PC-9 (cell line): ENCODE results near the gene KLK3. TPM values are rescaled to one million over a fixed set of nuclear protein-coding genes. Genes with fewer than 3 reads are reported as not detected.
A peak's percentile ranks its signal among the peaks of the same experiment; 100 is the strongest.

ENCODE experiments used
- BruUV-seq: library from RNA; stranded (reverse); fragments of 400-500 nt; replicated peaks from 2 replicates; lab custom pipeline; 2021; lab: Mats Ljungman, UMichigan
- CTCF ChIA-PET: fragments of 300-600 bp; sonication (Branson Sonifier 250); formaldehyde crosslinking; loops from one replicate; lab custom pipeline; 2022; ENCODE audit warnings: antibody characterized with exemption; lab: Charles Lee
- POLR2A ChIA-PET: fragments of 300-600 bp; sonication (Branson Sonifier 250); formaldehyde crosslinking; loops from one replicate; lab custom pipeline; 2022; ENCODE audit warnings: antibody characterized with exemption; ENCODE audit not compliant: unreplicated experiment; lab: Charles Lee
- DNase-seq, 2 experiments: peaks; one replicate each; pipeline versions ENCODE4 v3.0.0 to v3.0.0-alpha.2; 2015 to 2022; ENCODE audit warnings: mixed read lengths in 1 of 2
- H2AFZ ChIP-seq: fragments of 200-600 bp; sonication (generic); 2 replicates; pipeline ENCODE4 v1.8.1; 2017; ENCODE audit warnings: antibody characterized with exemption
- H3F3A ChIP-seq: fragments of 200-600 bp; sonication (generic); 2 replicates; pipeline ENCODE4 v1.8.1; 2017; ENCODE audit warnings: antibody characterized with exemption, mild to moderate bottlenecking, low read depth; ENCODE audit not compliant: insufficient read depth
- H3K27ac ChIP-seq: fragments of 200-600 bp; sonication (generic); 2 replicates; pipeline ENCODE4 v1.6.1; 2016; ENCODE audit warnings: mixed run types
- H3K27me3 ChIP-seq: fragments of 200-600 bp; sonication (generic); 2 replicates; pipeline ENCODE4 v1.6.1; 2016; ENCODE audit warnings: low read depth, mixed run types; ENCODE audit not compliant: insufficient read depth
- H3K36me3 ChIP-seq: fragments of 200-600 bp; sonication (generic); 2 replicates; pipeline ENCODE4 v1.6.1; 2016; ENCODE audit warnings: low read depth, mixed run types
- H3K4me1 ChIP-seq: fragments of 200-600 bp; sonication (generic); replicated peaks from 2 replicates; pipeline ENCODE4 v1.6.1; 2016; ENCODE audit warnings: mixed run types; ENCODE audit not compliant: insufficient read depth
- H3K4me2 ChIP-seq: fragments of 200-600 bp; sonication (generic); 2 replicates; pipeline ENCODE4 v1.6.1; 2017; ENCODE audit warnings: mixed run types
- H3K4me3 ChIP-seq: fragments of 200-600 bp; sonication (generic); 2 replicates; pipeline ENCODE4 v1.6.1; 2016; ENCODE audit warnings: mixed run types
- H3K79me2 ChIP-seq: fragments of 200-600 bp; sonication (generic); 2 replicates; pipeline ENCODE4 v1.6.1; 2017; ENCODE audit warnings: low read depth, mixed run types
- H3K9me2 ChIP-seq: fragments of 200-600 bp; sonication (generic); 2 replicates; pipeline ENCODE4 v1.8.1; 2017; ENCODE audit warnings: mild to moderate bottlenecking; ENCODE audit not compliant: insufficient read depth
- H3K9me3 ChIP-seq: fragments of 200-600 bp; sonication (generic); 2 replicates; pipeline ENCODE4 v1.8.1; 2016; ENCODE audit warnings: low read depth; ENCODE audit not compliant: insufficient read depth
- H4K20me1 ChIP-seq: fragments of 200-600 bp; sonication (generic); 2 replicates; pipeline ENCODE4 v1.8.1; 2017; ENCODE audit not compliant: insufficient read depth
- CTCF ChIP-seq: fragments of 200-600 bp; sonication (generic); conservative IDR thresholded peaks from 2 replicates; pipeline ENCODE4 v1.6.1; 2017; ENCODE audit warnings: mixed run types, antibody characterized with exemption, mild to moderate bottlenecking, moderate library complexity
- EZH2 ChIP-seq: fragments of 200-600 bp; sonication (generic); IDR thresholded peaks from 2 replicates; pipeline ENCODE4 v1.8.0; 2017; ENCODE audit warnings: antibody characterized with exemption, low read depth
- intact Hi-C: fragments of 100-400 bp; cut with micrococcal nuclease; formaldehyde crosslinking; loops from one replicate; pipeline ENCODE4 v1.10.0; 2022; ENCODE audit not compliant: unreplicated experiment
- total RNA-seq: library from RNA; stranded (reverse); gene quantifications from 2 replicates; pipeline ENCODE4 v1.2.3, GENCODE V29; 2021

The KLK3 gene
- total RNA-seq, 1 experiment from 2014 or later: not detected

- no peaks in the 10 kb centered on the region for H3K4me1 ChIP-seq
- BruUV-seq: no TSS peak
- no peak overlapping the region for H3K27ac ChIP-seq
- H4K20me1 ChIP-seq: no peaks in the 10 kb centered on the region
- H3K4me3 ChIP-seq: no peak overlapping the region
- H3K4me2 ChIP-seq: peak overlapping the region; percentile 36; the same call in 1 of the 2 replicates
- no peaks in the 10 kb centered on the region for H3K36me3 ChIP-seq
- DNase-seq: no peak
- no peaks in the 10 kb centered on the region for H3F3A ChIP-seq
- POLR2A ChIA-PET: no interaction called here
- no peaks in the 10 kb centered on the region for H3K79me2 ChIP-seq
- intact Hi-C loops: no loop called here
- no peaks in the 10 kb centered on the region for H3K9me3 ChIP-seq
- no peaks in the 10 kb centered on the region for H3K9me2 ChIP-seq
- H2AFZ ChIP-seq: no peak overlapping the region
- TF ChIP-seq CTCF (no peak), EZH2 (peak; percentile 80; the same call in 1 of the 2 replicates)
- CTCF ChIA-PET: no interaction called here
- peaks cover 98% of the 10 kb centered on the region for H3K27me3 ChIP-seq
Measured at GRCh38 chr19:50820086-50820485, 34.6 kb upstream of the KLK3 start.

- H3K4me1 ChIP-seq: no peaks in the 10 kb centered on the region
- H3K79me2 ChIP-seq: no peaks in the 10 kb centered on the region
- H3K4me2 ChIP-seq: peak overlapping the region; percentile 36
- no peaks in the 10 kb centered on the region for H3K9me2 ChIP-seq
- DNase-seq: no peak
- H3K36me3 ChIP-seq: no peaks in the 10 kb centered on the region
- BruUV-seq: no TSS peak
- peaks cover 98% of the 10 kb centered on the region for H3K27me3 ChIP-seq
- no peak overlapping the region for H3K27ac ChIP-seq
- H3K9me3 ChIP-seq: no peaks in the 10 kb centered on the region
- H4K20me1 ChIP-seq: no peaks in the 10 kb centered on the region
- H3F3A ChIP-seq: no peaks in the 10 kb centered on the region
- intact Hi-C loops: no loop called here
- no peak overlapping the region for H3K4me3 ChIP-seq
- H2AFZ ChIP-seq: no peak overlapping the region
- ChIA-PET POLR2A (no interaction called here), CTCF (no interaction called here)
- no peak for TF ChIP-seq CTCF
- TF ChIP-seq EZH2: no peak
Measured at GRCh38 chr19:50820549-50821247, 34.0 kb upstream of the KLK3 start.

- intact Hi-C loops: no loop called here
- Histone ChIP-seq H3K4me3 (no peak overlapping the region), H3K4me1 (no peaks in the 10 kb centered on the region), H3K9me2 (no peaks in the 10 kb centered on the region), H3K36me3 (no peaks in the 10 kb centered on the region), H3K9me3 (no peaks in the 10 kb centered on the region), H3F3A (no peaks in the 10 kb centered on the region), H3K4me2 (peak overlapping the region; percentile 12; the same call in 1 of the 2 replicates), H2AFZ (no peak overlapping the region), H3K79me2 (no peaks in the 10 kb centered on the region), H3K27me3 (peaks cover 98% of the 10 kb centered on the region), H3K27ac (no peak overlapping the region), H4K20me1 (no peaks in the 10 kb centered on the region)
- BruUV-seq: no TSS peak
- POLR2A ChIA-PET: no interaction called here
- CTCF ChIA-PET: interaction anchor here (0.8 kb wide), 1 partner anchor 104 kb away, joined by 6 read pairs; no protein-coding TSS in a partner anchor
- no peak for DNase-seq
- TF ChIP-seq CTCF (no peak), EZH2 (no peak)
Measured at GRCh38 chr19:50821248-50821612, 33.5 kb upstream of the KLK3 start.
